SK-N-SH (cell line): ENCODE data around the gene BIRC3. TPM values are rescaled to one million over a fixed set of nuclear protein-coding genes. Genes with fewer than 3 reads are reported as not detected.

Experiments
- ELF1 ChIP-seq: IDR thresholded peaks from 2 replicates; pipeline ENCODE4 v1.4.0; 2012
- EP300 ChIP-seq, 2 experiments: IDR thresholded peaks; 2 replicates each; pipeline versions ENCODE4 v1.4.0 to v1.6.1; 2012; ENCODE audit warnings: borderline replicate concordance in 1 of 2, low read depth in 1 of 2, low read length in 1 of 2
- GATA2 ChIP-seq: sonication (generic); formaldehyde crosslinking; IDR thresholded peaks from 2 replicates; pipeline ENCODE4 v1.5.0; 2020; ENCODE audit warnings: mild to moderate bottlenecking, missing genetic modification reagents
- JUND ChIP-seq: IDR thresholded peaks from 2 replicates; pipeline ENCODE4 v1.4.0; 2012
- MEF2A ChIP-seq: IDR thresholded peaks from 2 replicates; pipeline ENCODE4 v1.4.0; 2012; ENCODE audit warnings: low read depth, borderline replicate concordance
- NFIC ChIP-seq: IDR thresholded peaks from 2 replicates; pipeline ENCODE4 v1.4.0; 2012; ENCODE audit warnings: borderline replicate concordance
- NRF1 ChIP-seq: IDR thresholded peaks from 2 replicates; pipeline ENCODE4 v1.6.1; 2012; ENCODE audit warnings: low read depth, mild to moderate bottlenecking, low read length
- RAD21 ChIP-seq: IDR thresholded peaks from 2 replicates; pipeline ENCODE4 v1.6.1; 2012; ENCODE audit warnings: mild to moderate bottlenecking, low read length
- RFX5 ChIP-seq: IDR thresholded peaks from 2 replicates; pipeline ENCODE4 v1.6.1; 2012; ENCODE audit warnings: mild to moderate bottlenecking, improper control_type of control experiment, low read length
- RXRA ChIP-seq: IDR thresholded peaks from 2 replicates; pipeline ENCODE4 v1.4.0; 2012; ENCODE audit warnings: low read depth, mild to moderate bottlenecking, borderline replicate concordance
- SMC3 ChIP-seq: IDR thresholded peaks from 2 replicates; pipeline ENCODE4 v1.6.1; 2012; ENCODE audit warnings: low read depth, low read length, improper control_type of control experiment
- TAF1 ChIP-seq: IDR thresholded peaks from 2 replicates; pipeline ENCODE4 v1.6.1; 2012; ENCODE audit warnings: low read depth, mild to moderate bottlenecking, low read length, moderate library complexity, borderline replicate concordance
- TCF12 ChIP-seq: IDR thresholded peaks from 2 replicates; pipeline ENCODE4 v1.4.0; 2012
- TEAD4 ChIP-seq: IDR thresholded peaks from 2 replicates; pipeline ENCODE4 v1.4.0; 2012; ENCODE audit warnings: mild to moderate bottlenecking, borderline replicate concordance; ENCODE audit not compliant: insufficient read depth
- YY1 ChIP-seq: IDR thresholded peaks from 2 replicates; pipeline ENCODE4 v1.4.0; 2012; ENCODE audit warnings: low read depth, mild to moderate bottlenecking
- polyA plus RNA-seq, 3 experiments: library from polyadenylated mRNA; depleted of rRNA; stranded (reverse); fragments of >200 nt; gene quantifications; 2 replicates each; pipeline ENCODE4 v1.2.3, GENCODE V29; 2012
- TF ChIP-seq, protein P1 (sequence below): fragments of 150-350 bp; IDR thresholded peaks from 2 replicates; pipeline ENCODE4 v1.6.1; 2017; ENCODE audit warnings: antibody characterized with exemption, low read length, low read depth, borderline replicate concordance
- TF ChIP-seq, protein P2 (sequence below): IDR thresholded peaks from 2 replicates; pipeline ENCODE4; 2012
- TF ChIP-seq, protein P3 (sequence below): IDR thresholded peaks from 2 replicates; pipeline ENCODE4 v1.6.1; 2012; ENCODE audit warnings: mild to moderate bottlenecking, low read depth, low read length, moderate library complexity
- TF ChIP-seq, protein P4 (sequence below): fragments of 150-350 bp; IDR thresholded peaks from 2 replicates; pipeline ENCODE4 v1.6.1; 2016; ENCODE audit warnings: mild to moderate bottlenecking, low read depth, low read length
- TF ChIP-seq, protein P5 (sequence below): IDR thresholded peaks from 2 replicates; pipeline ENCODE4 v1.4.0; 2012; ENCODE audit warnings: low read depth, borderline replicate concordance

The BIRC3 gene
- polyA plus RNA-seq, 1 of the 3 experiments (the other 2 are of a cell fraction): 0.46 TPM

DNA sequence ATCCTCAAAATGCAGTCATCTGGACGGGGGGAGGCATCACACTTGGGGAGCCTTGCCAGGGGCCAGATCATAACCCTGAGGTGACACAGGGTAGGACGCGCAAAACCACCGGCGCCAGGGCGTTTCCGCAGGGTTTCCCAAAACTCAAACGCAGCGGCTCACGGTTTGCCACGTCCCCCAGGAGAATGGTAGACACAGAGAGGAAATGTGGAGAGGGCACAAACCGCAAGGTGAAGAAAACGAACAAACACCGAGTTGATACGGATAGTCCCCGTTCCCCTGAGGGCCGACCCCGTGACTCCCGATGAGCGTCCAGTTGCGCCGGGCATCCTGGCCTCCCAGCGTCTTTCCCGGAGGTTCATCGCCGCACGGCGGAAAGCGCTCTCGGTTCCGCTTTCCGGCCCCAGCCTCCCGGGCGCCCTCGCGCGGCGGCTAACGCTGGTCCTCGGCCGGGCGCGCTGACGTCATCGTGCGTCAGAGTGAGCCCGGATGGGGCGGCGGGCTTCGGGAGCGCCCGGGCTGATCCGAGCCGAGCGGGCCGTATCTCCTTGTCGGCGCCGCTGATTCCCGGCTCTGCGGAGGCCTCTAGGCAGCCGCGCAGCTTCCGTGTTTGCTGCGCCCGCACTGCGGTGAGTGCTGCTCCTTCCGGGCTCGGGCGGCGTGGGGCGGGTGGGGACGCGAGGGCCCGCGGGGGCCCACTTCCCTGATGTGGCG lies 29.6 kb downstream of the BIRC3 start, which contains the start of gene BIRC2 (continued):
- TF ChIP-seq, protein P1, sequence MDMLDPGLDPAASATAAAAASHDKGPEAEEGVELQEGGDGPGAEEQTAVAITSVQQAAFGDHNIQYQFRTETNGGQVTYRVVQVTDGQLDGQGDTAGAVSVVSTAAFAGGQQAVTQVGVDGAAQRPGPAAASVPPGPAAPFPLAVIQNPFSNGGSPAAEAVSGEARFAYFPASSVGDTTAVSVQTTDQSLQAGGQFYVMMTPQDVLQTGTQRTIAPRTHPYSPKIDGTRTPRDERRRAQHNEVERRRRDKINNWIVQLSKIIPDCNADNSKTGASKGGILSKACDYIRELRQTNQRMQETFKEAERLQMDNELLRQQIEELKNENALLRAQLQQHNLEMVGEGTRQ: no peak
- peak; percentile 20; the same call in 1 of the 2 replicates for TF ChIP-seq RAD21
- TF ChIP-seq, protein P2, sequence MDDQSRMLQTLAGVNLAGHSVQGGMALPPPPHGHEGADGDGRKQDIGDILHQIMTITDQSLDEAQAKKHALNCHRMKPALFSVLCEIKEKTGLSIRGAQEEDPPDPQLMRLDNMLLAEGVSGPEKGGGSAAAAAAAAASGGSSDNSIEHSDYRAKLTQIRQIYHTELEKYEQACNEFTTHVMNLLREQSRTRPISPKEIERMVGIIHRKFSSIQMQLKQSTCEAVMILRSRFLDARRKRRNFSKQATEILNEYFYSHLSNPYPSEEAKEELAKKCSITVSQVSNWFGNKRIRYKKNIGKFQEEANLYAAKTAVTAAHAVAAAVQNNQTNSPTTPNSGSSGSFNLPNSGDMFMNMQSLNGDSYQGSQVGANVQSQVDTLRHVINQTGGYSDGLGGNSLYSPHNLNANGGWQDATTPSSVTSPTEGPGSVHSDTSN: 0 out of 2 replicates have a peak, but pooled peaks have one; percentile 2
- no peak for TF ChIP-seq TEAD4
- 0 out of 2 replicates have a peak, but pooled peaks have one; percentile 10 for TF ChIP-seq GATA2 (CRISPR knock-in tag)
- TF ChIP-seq TCF12: peak; percentile 31; the same call in 1 of the 2 replicates
- TF ChIP-seq JUND: peak; percentile 34
- TF ChIP-seq, protein P3, sequence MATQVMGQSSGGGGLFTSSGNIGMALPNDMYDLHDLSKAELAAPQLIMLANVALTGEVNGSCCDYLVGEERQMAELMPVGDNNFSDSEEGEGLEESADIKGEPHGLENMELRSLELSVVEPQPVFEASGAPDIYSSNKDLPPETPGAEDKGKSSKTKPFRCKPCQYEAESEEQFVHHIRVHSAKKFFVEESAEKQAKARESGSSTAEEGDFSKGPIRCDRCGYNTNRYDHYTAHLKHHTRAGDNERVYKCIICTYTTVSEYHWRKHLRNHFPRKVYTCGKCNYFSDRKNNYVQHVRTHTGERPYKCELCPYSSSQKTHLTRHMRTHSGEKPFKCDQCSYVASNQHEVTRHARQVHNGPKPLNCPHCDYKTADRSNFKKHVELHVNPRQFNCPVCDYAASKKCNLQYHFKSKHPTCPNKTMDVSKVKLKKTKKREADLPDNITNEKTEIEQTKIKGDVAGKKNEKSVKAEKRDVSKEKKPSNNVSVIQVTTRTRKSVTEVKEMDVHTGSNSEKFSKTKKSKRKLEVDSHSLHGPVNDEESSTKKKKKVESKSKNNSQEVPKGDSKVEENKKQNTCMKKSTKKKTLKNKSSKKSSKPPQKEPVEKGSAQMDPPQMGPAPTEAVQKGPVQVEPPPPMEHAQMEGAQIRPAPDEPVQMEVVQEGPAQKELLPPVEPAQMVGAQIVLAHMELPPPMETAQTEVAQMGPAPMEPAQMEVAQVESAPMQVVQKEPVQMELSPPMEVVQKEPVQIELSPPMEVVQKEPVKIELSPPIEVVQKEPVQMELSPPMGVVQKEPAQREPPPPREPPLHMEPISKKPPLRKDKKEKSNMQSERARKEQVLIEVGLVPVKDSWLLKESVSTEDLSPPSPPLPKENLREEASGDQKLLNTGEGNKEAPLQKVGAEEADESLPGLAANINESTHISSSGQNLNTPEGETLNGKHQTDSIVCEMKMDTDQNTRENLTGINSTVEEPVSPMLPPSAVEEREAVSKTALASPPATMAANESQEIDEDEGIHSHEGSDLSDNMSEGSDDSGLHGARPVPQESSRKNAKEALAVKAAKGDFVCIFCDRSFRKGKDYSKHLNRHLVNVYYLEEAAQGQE: no peak
- TF ChIP-seq EP300 (IDR thresholded peaks at IDR 0.05; ENCODE audit: borderline replicate concordance in 1 of 2, low read depth in 1 of 2, low read length in 1 of 2): peak in 1 of 2 experiments; percentile 44; a peak in 2 of 4 replicates
- TF ChIP-seq NRF1: 0 out of 2 replicates have a peak, but pooled peaks have one; percentile 18
- TF ChIP-seq RFX5: 0 out of 2 replicates have a peak, but pooled peaks have one; percentile 6
- peak; percentile 79 for TF ChIP-seq ELF1
- TF ChIP-seq NFIC: peak; percentile 30; the same call in 1 of the 2 replicates
- TF ChIP-seq YY1: 0 out of 2 replicates have a peak, but pooled peaks have one; percentile 20
- TF ChIP-seq, protein P4, sequence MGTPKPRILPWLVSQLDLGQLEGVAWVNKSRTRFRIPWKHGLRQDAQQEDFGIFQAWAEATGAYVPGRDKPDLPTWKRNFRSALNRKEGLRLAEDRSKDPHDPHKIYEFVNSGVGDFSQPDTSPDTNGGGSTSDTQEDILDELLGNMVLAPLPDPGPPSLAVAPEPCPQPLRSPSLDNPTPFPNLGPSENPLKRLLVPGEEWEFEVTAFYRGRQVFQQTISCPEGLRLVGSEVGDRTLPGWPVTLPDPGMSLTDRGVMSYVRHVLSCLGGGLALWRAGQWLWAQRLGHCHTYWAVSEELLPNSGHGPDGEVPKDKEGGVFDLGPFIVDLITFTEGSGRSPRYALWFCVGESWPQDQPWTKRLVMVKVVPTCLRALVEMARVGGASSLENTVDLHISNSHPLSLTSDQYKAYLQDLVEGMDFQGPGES: no peak
- no peak for TF ChIP-seq RXRA
- peak; percentile 82 for TF ChIP-seq TAF1
- TF ChIP-seq, protein P5, sequence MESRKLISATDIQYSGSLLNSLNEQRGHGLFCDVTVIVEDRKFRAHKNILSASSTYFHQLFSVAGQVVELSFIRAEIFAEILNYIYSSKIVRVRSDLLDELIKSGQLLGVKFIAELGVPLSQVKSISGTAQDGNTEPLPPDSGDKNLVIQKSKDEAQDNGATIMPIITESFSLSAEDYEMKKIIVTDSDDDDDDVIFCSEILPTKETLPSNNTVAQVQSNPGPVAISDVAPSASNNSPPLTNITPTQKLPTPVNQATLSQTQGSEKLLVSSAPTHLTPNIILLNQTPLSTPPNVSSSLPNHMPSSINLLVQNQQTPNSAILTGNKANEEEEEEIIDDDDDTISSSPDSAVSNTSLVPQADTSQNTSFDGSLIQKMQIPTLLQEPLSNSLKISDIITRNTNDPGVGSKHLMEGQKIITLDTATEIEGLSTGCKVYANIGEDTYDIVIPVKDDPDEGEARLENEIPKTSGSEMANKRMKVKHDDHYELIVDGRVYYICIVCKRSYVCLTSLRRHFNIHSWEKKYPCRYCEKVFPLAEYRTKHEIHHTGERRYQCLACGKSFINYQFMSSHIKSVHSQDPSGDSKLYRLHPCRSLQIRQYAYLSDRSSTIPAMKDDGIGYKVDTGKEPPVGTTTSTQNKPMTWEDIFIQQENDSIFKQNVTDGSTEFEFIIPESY: no peak
- peak; percentile 42 for TF ChIP-seq SMC3
- TF ChIP-seq MEF2A: no peak
